Keratinocyte (primary cell): Measurements from ENCODE around the gene SDCCAG8. TPM values are rescaled to one million over a fixed set of nuclear protein-coding genes. Genes with fewer than 3 reads are reported as not detected.

Experiments used
- DNase-seq: peaks from one replicate; pipeline ENCODE4 v3.0.0-alpha.2; 2011; ENCODE audit warnings: low read depth, missing footprints, low spot score
- FAIRE-seq: peaks from 2 replicates; lab custom pipeline; 2011; peaks lifted over from hg19 to GRCh38; lab: Jason Lieb, UNC
- H2AFZ ChIP-seq: 2 replicates; pipeline ENCODE4 v1.6.0; 2012; ENCODE audit warnings: low read length, control low read depth, inconsistent platforms; ENCODE audit not compliant: control insufficient read depth
- H3K27ac ChIP-seq: 2 replicates; pipeline ENCODE4 v1.5.1; 2011; ENCODE audit warnings: low read length; ENCODE audit not compliant: control insufficient read depth, insufficient read depth
- H3K27me3 ChIP-seq: 3 replicates; pipeline ENCODE4 v1.6.0; 2011; ENCODE audit warnings: low read length; ENCODE audit not compliant: control insufficient read depth, insufficient read depth; ENCODE audit errors: extremely low read depth
- H3K36me3 ChIP-seq, 2 experiments: 2 replicates in 1 of 2; 3 replicates in 1 of 2; pipeline ENCODE4 v1.5.1; 2011; ENCODE audit warnings: low read length in 2 of 2, mild to moderate bottlenecking in 1 of 2; ENCODE audit not compliant: control insufficient read depth in 2 of 2, insufficient read depth in 2 of 2; ENCODE audit errors: extremely low read depth in 1 of 2
- H3K4me1 ChIP-seq: 3 replicates; pipeline ENCODE4 v1.5.1; 2011; ENCODE audit warnings: low read length; ENCODE audit not compliant: control insufficient read depth, insufficient read depth; ENCODE audit errors: extremely low read depth
- H3K4me2 ChIP-seq: 3 replicates; pipeline ENCODE4 v1.6.0; 2011; ENCODE audit warnings: low read depth, low read length; ENCODE audit not compliant: control insufficient read depth, insufficient read depth; ENCODE audit errors: extremely low read depth
- H3K4me3 ChIP-seq, 3 experiments: fragments of 200-600 bp in 1 of 3; sonication (generic) in 1 of 3; 2 replicates in 2 of 3; 3 replicates in 1 of 3; pipeline ENCODE4 v1.5.1; 2011 to 2016; ENCODE audit warnings: low read length in 3 of 3, mild to moderate bottlenecking in 3 of 3, control low read depth in 2 of 3, inconsistent platforms in 1 of 3, low read depth in 1 of 3, mixed read lengths in 1 of 3, mixed run types in 1 of 3, moderate library complexity in 1 of 3; ENCODE audit not compliant: control insufficient read depth in 2 of 3, insufficient read depth in 2 of 3; ENCODE audit errors: extremely low read depth in 1 of 3
- H3K79me2 ChIP-seq: 2 replicates; pipeline ENCODE4 v1.6.0; 2012; ENCODE audit warnings: low read length; ENCODE audit not compliant: control insufficient read depth, insufficient read depth
- H3K9ac ChIP-seq: 3 replicates; pipeline ENCODE4 v1.6.0; 2011; ENCODE audit warnings: low read length; ENCODE audit not compliant: control insufficient read depth, insufficient read depth; ENCODE audit errors: extremely low read depth
- H3K9me1 ChIP-seq: 3 replicates; pipeline ENCODE4 v1.6.0; 2011; ENCODE audit warnings: low read length; ENCODE audit not compliant: control insufficient read depth, insufficient read depth; ENCODE audit errors: extremely low read depth
- H3K9me3 ChIP-seq: 2 replicates; pipeline ENCODE4 v1.5.1; 2012; ENCODE audit warnings: low read depth, low read length; ENCODE audit not compliant: control insufficient read depth
- H4K20me1 ChIP-seq: 3 replicates; pipeline ENCODE4 v1.6.0; 2011; ENCODE audit warnings: low read length; ENCODE audit not compliant: control insufficient read depth, insufficient read depth; ENCODE audit errors: extremely low read depth
- EZH2 ChIP-seq: IDR thresholded peaks from one replicate; pipeline ENCODE4 v1.6.1; 2012; ENCODE audit warnings: inconsistent platforms, mild to moderate bottlenecking, low read length, moderate library complexity
- dilution Hi-C: fragments of 300-500 bp; cut with MboI; formaldehyde crosslinking; loops from one replicate; pipeline ENCODE4 v1.7.0; 2020; ENCODE audit warnings: low sequenced_read_pairs; ENCODE audit not compliant: extremely low pct_ligation_motif_present
- polyA plus RNA-seq, 5 experiments: library from polyadenylated mRNA; depleted of rRNA in 3 of 5; stranded (reverse) in 3 of 5; stranded (forward) in 1 of 5; unstranded in 1 of 5; fragments of >200 nt; gene quantifications; 1 replicate in 1 of 5; 2 replicates in 3 of 5; 3 replicates in 1 of 5; pipeline versions ENCODE4 v1.2.1 to v1.2.3, GENCODE V29; 2011 to 2012; ENCODE audit warnings: missing spikeins in 2 of 5, low read depth in 1 of 5, low replicate concordance in 1 of 5
- TF ChIP-seq, protein P1 (sequence below), 3 experiments: IDR thresholded peaks in 1 of 3; conservative IDR thresholded peaks in 1 of 3; optimal IDR thresholded peaks in 1 of 3; 2 replicates in 2 of 3; 3 replicates in 1 of 3; pipeline versions ENCODE3 to v1.5.1; 2011; ENCODE audit warnings: low read length in 3 of 3, mild to moderate bottlenecking in 3 of 3, moderate library complexity in 2 of 3, control low read depth in 1 of 3, inconsistent platforms in 1 of 3; ENCODE audit not compliant: insufficient read depth in 2 of 3; ENCODE audit errors: extremely low read depth in 1 of 3

SDCCAG8 gene
- polyA plus RNA-seq, 1 donor (not counting 4 experiments of a cell fraction or from before 2014, with no cell fraction given) = 61.6 TPM

GRCh38 chr1:243233908-243234307, 21.9 kb upstream of the SDCCAG8 start:
- H4K20me1 ChIP-seq = no peaks in the 10 kb centered on the region
- no peak overlapping the region for H3K4me2 ChIP-seq
- H3K4me3 ChIP-seq = no peak overlapping the region
- H3K4me1 ChIP-seq = no peaks in the 10 kb centered on the region
- H3K27me3 ChIP-seq = no peaks in the 10 kb centered on the region
- H3K9me1 ChIP-seq = no peaks in the 10 kb centered on the region
- peaks cover 7% of the 10 kb centered on the region for H3K9me3 ChIP-seq
- TF ChIP-seq EZH2 = no peak
- TF ChIP-seq, protein P1, sequence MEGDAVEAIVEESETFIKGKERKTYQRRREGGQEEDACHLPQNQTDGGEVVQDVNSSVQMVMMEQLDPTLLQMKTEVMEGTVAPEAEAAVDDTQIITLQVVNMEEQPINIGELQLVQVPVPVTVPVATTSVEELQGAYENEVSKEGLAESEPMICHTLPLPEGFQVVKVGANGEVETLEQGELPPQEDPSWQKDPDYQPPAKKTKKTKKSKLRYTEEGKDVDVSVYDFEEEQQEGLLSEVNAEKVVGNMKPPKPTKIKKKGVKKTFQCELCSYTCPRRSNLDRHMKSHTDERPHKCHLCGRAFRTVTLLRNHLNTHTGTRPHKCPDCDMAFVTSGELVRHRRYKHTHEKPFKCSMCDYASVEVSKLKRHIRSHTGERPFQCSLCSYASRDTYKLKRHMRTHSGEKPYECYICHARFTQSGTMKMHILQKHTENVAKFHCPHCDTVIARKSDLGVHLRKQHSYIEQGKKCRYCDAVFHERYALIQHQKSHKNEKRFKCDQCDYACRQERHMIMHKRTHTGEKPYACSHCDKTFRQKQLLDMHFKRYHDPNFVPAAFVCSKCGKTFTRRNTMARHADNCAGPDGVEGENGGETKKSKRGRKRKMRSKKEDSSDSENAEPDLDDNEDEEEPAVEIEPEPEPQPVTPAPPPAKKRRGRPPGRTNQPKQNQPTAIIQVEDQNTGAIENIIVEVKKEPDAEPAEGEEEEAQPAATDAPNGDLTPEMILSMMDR (optimal IDR thresholded peaks at IDR 0.05 in 1 of 3, IDR thresholded peaks at IDR 0.05 in 1 of 3, conservative IDR thresholded peaks at IDR 0.05 in 1 of 3; ENCODE audit: extremely low read depth in 1 of 3, insufficient read depth in 2 of 3, low read length in 3 of 3) = no peak
- no peak overlapping the region for H2AFZ ChIP-seq
- no peak overlapping the region for H3K27ac ChIP-seq
- no peak overlapping the region for H3K9ac ChIP-seq
- dilution Hi-C loops = no loop called here
- no peak for FAIRE-seq
- peaks cover 0 to 3% of the 10 kb centered on the region in 2 experiments for H3K36me3 ChIP-seq
- no peak for DNase-seq
- peaks cover 81% of the 10 kb centered on the region for H3K79me2 ChIP-seq

DNA sequence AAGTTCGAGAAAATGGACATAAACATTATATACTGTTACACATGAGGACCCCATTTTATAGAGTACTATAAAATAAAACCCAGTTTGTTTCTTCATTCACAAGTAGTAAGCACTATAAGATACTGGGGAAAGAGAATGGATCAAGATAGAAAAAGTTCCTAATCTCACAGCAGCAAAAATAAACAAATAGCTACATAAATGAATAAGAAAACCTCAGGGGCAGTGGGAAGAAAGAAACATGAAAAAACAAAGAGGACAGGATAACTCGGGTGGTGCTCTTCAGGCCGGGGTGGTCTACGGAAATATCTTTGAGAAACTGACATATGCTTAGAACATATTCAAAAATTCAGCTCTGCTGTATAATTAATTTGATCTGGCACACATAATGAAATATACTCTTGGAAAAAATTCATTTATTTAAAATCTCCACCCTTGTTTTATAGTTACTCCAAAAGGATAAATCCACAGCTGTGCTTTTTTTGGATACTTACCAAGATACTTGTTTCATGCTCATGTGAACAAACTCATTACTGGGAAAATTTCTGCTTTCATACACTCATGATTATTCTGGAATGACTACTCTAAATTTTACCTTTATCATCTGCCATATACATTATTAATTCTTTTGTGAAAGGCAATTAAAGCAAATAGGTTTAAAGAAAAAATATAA, 20.7 kb upstream of the SDCCAG8 start:
- H3K9ac ChIP-seq = no peak overlapping the region
- DNase-seq = no peak
- peaks cover 80% of the 10 kb centered on the region for H3K79me2 ChIP-seq
- H3K4me3 ChIP-seq = no peak overlapping the region
- no peaks in the 10 kb centered on the region for H3K36me3 ChIP-seq
- H3K27ac ChIP-seq = no peak overlapping the region
- H4K20me1 ChIP-seq = no peaks in the 10 kb centered on the region
- no peak overlapping the region for H2AFZ ChIP-seq
- TF ChIP-seq EZH2 = no peak
- TF ChIP-seq, protein P1 (optimal IDR thresholded peaks at IDR 0.05 in 1 of 3, IDR thresholded peaks at IDR 0.05 in 1 of 3, conservative IDR thresholded peaks at IDR 0.05 in 1 of 3; ENCODE audit: extremely low read depth in 1 of 3, insufficient read depth in 2 of 3, low read length in 3 of 3) = no peak
- H3K4me2 ChIP-seq = no peak overlapping the region
- no peaks in the 10 kb centered on the region for H3K27me3 ChIP-seq
- H3K4me1 ChIP-seq = no peaks in the 10 kb centered on the region
- dilution Hi-C loops = no loop called here
- no peaks in the 10 kb centered on the region for H3K9me1 ChIP-seq
- H3K9me3 ChIP-seq = peaks cover 5% of the 10 kb centered on the region
- no peak for FAIRE-seq
